CD14-positive monocyte (primary cell): Measurements from ENCODE around the gene STAMBPL1. TPM values are rescaled to one million over a fixed set of nuclear protein-coding genes. Genes with fewer than 3 reads are reported as not detected.

Experiments
- DNase-seq, 3 donors: peaks; one replicate each; pipeline ENCODE4 v3.0.0-alpha.2; 2011 to 2022
- H2AFZ ChIP-seq: 2 replicates; pipeline ENCODE4 v1.6.0; 2012; ENCODE audit warnings: mild to moderate bottlenecking, low read depth, low read length, inconsistent platforms; ENCODE audit not compliant: insufficient read depth, poor library complexity, severe bottlenecking
- H3K27ac ChIP-seq, 2 donors: 1 replicate in 1 of 2; 2 replicates in 1 of 2; pipeline ENCODE4 v1.5.1; 2012 to 2013; ENCODE audit warnings: low read length in 2 of 2, control low read depth in 1 of 2, inconsistent platforms in 1 of 2, low read depth in 1 of 2, mild to moderate bottlenecking in 1 of 2
- H3K27me3 ChIP-seq, 2 donors: one replicate each; pipeline versions ENCODE4 v1.6.0 to v1.6.1; 2011 to 2013; ENCODE audit warnings: low read length in 2 of 2; ENCODE audit not compliant: control insufficient read depth in 2 of 2, insufficient read depth in 2 of 2
- H3K36me3 ChIP-seq, 2 donors: replicated peaks in 1 of 2; 1 replicate in 1 of 2; 2 replicates in 1 of 2; pipeline versions ENCODE4 v1.5.1 to v1.6.1; 2012 to 2013; ENCODE audit warnings: low read length in 2 of 2, control low read depth in 1 of 2, inconsistent platforms in 1 of 2, mild to moderate bottlenecking in 1 of 2; ENCODE audit not compliant: insufficient read depth in 2 of 2, control insufficient read depth in 1 of 2
- H3K4me1 ChIP-seq, 2 donors: 1 replicate in 1 of 2; 2 replicates in 1 of 2; pipeline versions ENCODE4 v1.5.1 to v1.6.1; 2012 to 2013; ENCODE audit warnings: low read length in 2 of 2, control low read depth in 1 of 2, inconsistent platforms in 1 of 2, mild to moderate bottlenecking in 1 of 2, moderate library complexity in 1 of 2; ENCODE audit not compliant: insufficient read depth in 2 of 2, control insufficient read depth in 1 of 2
- H3K4me2 ChIP-seq: replicated peaks from 2 replicates; pipeline ENCODE3; 2012; ENCODE audit warnings: low read length, moderate library complexity, mild to moderate bottlenecking; ENCODE audit not compliant: poor library complexity, severe bottlenecking; ENCODE audit errors: extremely low read depth
- H3K4me3 ChIP-seq, 3 experiments: fragments of 200-600 bp in 1 of 3; sonication (generic) in 1 of 3; replicated peaks in 1 of 3; 1 replicate in 2 of 3; 2 replicates in 1 of 3; pipeline ENCODE4 v1.5.1; 2011 to 2013; ENCODE audit warnings: low read length in 3 of 3, mild to moderate bottlenecking in 3 of 3, control low read depth in 2 of 3, low read depth in 2 of 3, inconsistent platforms in 1 of 3, moderate library complexity in 1 of 3
- H3K79me2 ChIP-seq: 2 replicates; pipeline ENCODE4 v1.6.0; 2012; ENCODE audit warnings: mild to moderate bottlenecking, control low read depth, inconsistent platforms, low read length, moderate library complexity; ENCODE audit not compliant: insufficient read depth
- H3K9ac ChIP-seq: 2 replicates; pipeline ENCODE4 v1.6.0; 2017; ENCODE audit warnings: low read length, mild to moderate bottlenecking; ENCODE audit not compliant: insufficient read depth, poor library complexity, severe bottlenecking
- H3K9me3 ChIP-seq, 2 donors: replicated peaks in 1 of 2; 1 replicate in 1 of 2; 2 replicates in 1 of 2; pipeline versions ENCODE4 v1.5.1 to v1.6.1; 2012 to 2013; ENCODE audit warnings: low read length in 2 of 2, control low read depth in 1 of 2; ENCODE audit not compliant: control insufficient read depth in 1 of 2, insufficient read depth in 1 of 2
- H4K20me1 ChIP-seq: 2 replicates; pipeline ENCODE4 v1.6.0; 2012; ENCODE audit warnings: mild to moderate bottlenecking, low read length, control low read depth, moderate library complexity; ENCODE audit not compliant: insufficient read depth
- H3K27ac Mint-ChIP-seq, 7 donors: one replicate each; pipeline ENCODE4 v1.8.0; 2020; ENCODE audit warnings: mild to moderate bottlenecking in 7 of 7, mixed read lengths in 7 of 7, moderate library complexity in 6 of 7, inconsistent platforms in 2 of 7
- H3K27me3 Mint-ChIP-seq, 3 donors: one replicate each; pipeline ENCODE4 v1.8.0; 2021 to 2022; ENCODE audit warnings: low read depth in 3 of 3, mild to moderate bottlenecking in 3 of 3, mixed read lengths in 3 of 3, moderate library complexity in 3 of 3, inconsistent platforms in 1 of 3
- H3K36me3 Mint-ChIP-seq, 2 donors: one replicate each; pipeline ENCODE4 v1.8.0; 2020; ENCODE audit warnings: mixed read lengths in 2 of 2, inconsistent platforms in 1 of 2, mild to moderate bottlenecking in 1 of 2
- H3K4me1 Mint-ChIP-seq: one replicate; pipeline ENCODE4 v1.8.0; 2020; ENCODE audit warnings: mild to moderate bottlenecking, mixed read lengths
- H3K4me3 Mint-ChIP-seq, 2 donors: one replicate each; pipeline ENCODE4 v1.8.0; 2020; ENCODE audit warnings: mild to moderate bottlenecking in 2 of 2, mixed read lengths in 2 of 2, moderate library complexity in 1 of 2
- H3K9me3 Mint-ChIP-seq, 7 donors: one replicate each; pipeline ENCODE4 v1.8.0; 2020 to 2022; ENCODE audit warnings: mixed read lengths in 7 of 7, mild to moderate bottlenecking in 6 of 7, moderate library complexity in 6 of 7, inconsistent platforms in 2 of 7
- CTCF ChIP-seq: fragments of 200-600 bp; IDR thresholded peaks from one replicate; pipeline ENCODE4 v1.8.0; 2022; ENCODE audit warnings: antibody characterized with exemption, mild to moderate bottlenecking
- WGBS: methylation state at CpG from one replicate; pipeline ENCODE4 v1.1.5; 2013; ENCODE audit warnings: missing lambda C conversion rate; ENCODE audit not compliant: insufficient coverage; 5-methylcytosine and 5-hydroxymethylcytosine counted together
- intact Hi-C, 2 donors: fragments of 100-400 bp; cut with micrococcal nuclease; formaldehyde crosslinking; loops; one replicate each; pipeline versions ENCODE4 v1.15.0 to v1.15.1; 2023
- polyA plus RNA-seq, 3 donors: library from polyadenylated mRNA; depleted of rRNA in 1 of 3; unstranded in 2 of 3; stranded (reverse) in 1 of 3; fragments of 300-500 nt in 2 of 3; fragments of >200 nt in 1 of 3; fragmentation: Illumina TruSeq in 2 of 3; gene quantifications; 1 replicate in 2 of 3; 2 replicates in 1 of 3; pipeline ENCODE4 v1.2.3, GENCODE V29; 2012 to 2021

STAMBPL1 gene
- polyA plus RNA-seq, 3 donors: 0.07 to 1.5 (median 0.10) TPM

GRCh38 chr10:88888810-88889445 lies 8.9 kb downstream of the STAMBPL1 start:
- H3K9me3 Mint-ChIP-seq: no peaks in the 10 kb centered on the region
- Histone ChIP-seq H3K79me2 (peaks cover 6% of the 10 kb centered on the region), H4K20me1 (no peaks in the 10 kb centered on the region), H3K9ac (no peak overlapping the region), H3K9me3 (no peaks in the 10 kb centered on the region), H3K4me2 (no peak overlapping the region), H3K27me3 (no peaks in the 10 kb centered on the region), H3K4me1 (no peaks in the 10 kb centered on the region), H2AFZ (no peak overlapping the region), H3K36me3 (no peaks in the 10 kb centered on the region), H3K4me3 (no peak overlapping the region), H3K27ac (no peak overlapping the region)
- H3K27ac Mint-ChIP-seq: no peak overlapping the region
- intact Hi-C loops: no loop called here
- no peaks in the 10 kb centered on the region for H3K27me3 Mint-ChIP-seq
- H3K4me3 Mint-ChIP-seq: no peak overlapping the region
- H3K4me1 Mint-ChIP-seq: peaks cover 8% of the 10 kb centered on the region
- DNase-seq: no peak
- TF ChIP-seq CTCF: no peak
- H3K36me3 Mint-ChIP-seq: peaks cover 0 to 3% of the 10 kb centered on the region in 2 donors

GRCh38 chr10:88889559-88890337 lies 9.7 kb downstream of the STAMBPL1 start:
- Histone ChIP-seq H3K36me3 (no peaks in the 10 kb centered on the region), H3K4me1 (no peaks in the 10 kb centered on the region), H3K9me3 (no peaks in the 10 kb centered on the region), H2AFZ (no peak overlapping the region), H3K4me2 (no peak overlapping the region), H3K9ac (no peak overlapping the region), H3K79me2 (peaks cover 1% of the 10 kb centered on the region), H3K4me3 (no peak overlapping the region), H3K27me3 (no peaks in the 10 kb centered on the region), H4K20me1 (no peaks in the 10 kb centered on the region), H3K27ac (no peak overlapping the region)
- DNase-seq: no peak
- no peak for TF ChIP-seq CTCF
- H3K4me3 Mint-ChIP-seq: no peak overlapping the region
- intact Hi-C loops: no loop called here
- WGBS: 80% methylated on average over 1 of the region's 1 CpG
- H3K27me3 Mint-ChIP-seq: no peaks in the 10 kb centered on the region
- peaks cover 0 to 3% of the 10 kb centered on the region in 2 donors for H3K36me3 Mint-ChIP-seq
- no peaks in the 10 kb centered on the region for H3K9me3 Mint-ChIP-seq
- H3K4me1 Mint-ChIP-seq: peaks cover 8% of the 10 kb centered on the region
- H3K27ac Mint-ChIP-seq: no peak overlapping the region
